Immature natural killer cell (primary cell): ENCODE measurements around the gene BCOR. TPM values are rescaled to one million over a fixed set of nuclear protein-coding genes. Genes with fewer than 3 reads are reported as not detected.
A peak's percentile ranks its signal among the peaks of the same experiment; 100 is the strongest.

ENCODE experiments used
- DNase-seq, 3 donors: peaks; one replicate each; pipeline ENCODE4 v3.0.0; 2022; ENCODE audit warnings: mixed read lengths in 1 of 3
- H3K27ac Mint-ChIP-seq, 6 donors: one replicate each; pipeline ENCODE4 v1.8.0; 2020; ENCODE audit warnings: mixed read lengths in 6 of 6, mild to moderate bottlenecking in 5 of 6, inconsistent platforms in 4 of 6, moderate library complexity in 3 of 6
- H3K27me3 Mint-ChIP-seq, 3 donors: one replicate each; pipeline ENCODE4 v1.8.0; 2020 to 2021; ENCODE audit warnings: low read depth in 3 of 3, mild to moderate bottlenecking in 3 of 3, mixed read lengths in 3 of 3, moderate library complexity in 3 of 3, inconsistent platforms in 1 of 3
- H3K36me3 Mint-ChIP-seq, 3 donors: one replicate each; pipeline ENCODE4 v1.8.0; 2020; ENCODE audit warnings: mixed read lengths in 3 of 3, inconsistent platforms in 2 of 3, mild to moderate bottlenecking in 2 of 3
- H3K4me1 Mint-ChIP-seq, 2 donors: one replicate each; pipeline ENCODE4 v1.8.0; 2020; ENCODE audit warnings: inconsistent platforms in 2 of 2, mild to moderate bottlenecking in 2 of 2, mixed read lengths in 2 of 2, moderate library complexity in 1 of 2
- H3K4me3 Mint-ChIP-seq, 5 donors: one replicate each; pipeline ENCODE4 v1.8.0; 2020; ENCODE audit warnings: mild to moderate bottlenecking in 5 of 5, mixed read lengths in 5 of 5, inconsistent platforms in 3 of 5, moderate library complexity in 3 of 5
- H3K9me3 Mint-ChIP-seq, 6 donors: one replicate each; pipeline ENCODE4 v1.8.0; 2020; ENCODE audit warnings: mild to moderate bottlenecking in 6 of 6, mixed read lengths in 6 of 6, inconsistent platforms in 4 of 6, moderate library complexity in 3 of 6
- polyA plus RNA-seq, 3 donors: library from polyadenylated mRNA; unstranded; fragments of 300-500 nt; fragmentation: Illumina TruSeq; gene quantifications; one replicate each; pipeline ENCODE4 v1.2.3, GENCODE V29; 2021

The BCOR gene
- polyA plus RNA-seq, 3 donors from 2014 or later, result 3.4 to 7.2 TPM; not detected in 1

- H3K27me3 Mint-ChIP-seq, result peaks cover 24 to 42% (median 27%) of the 10 kb centered on the region in 3 donors
These were observed 89.7 kb downstream of the BCOR start for GRCh38 chrX:40007756-40008705.

GRCh38 chrX:40007131-40007755 is 90.5 kb downstream of the BCOR start:
- Mint-ChIP-seq H3K36me3 (no peaks in the 10 kb centered on the region), H3K9me3 (peaks cover 0 to 2% (median 0%) of the 10 kb centered on the region in 6 donors), H3K27ac (no peak overlapping the region), H3K4me3 (peak overlapping the region in 2 of 5 donors; percentile 13 to 31), H3K4me1 (peaks cover 0 to 19% of the 10 kb centered on the region in 2 donors), H3K27me3 (peaks cover 21 to 42% (median 21%) of the 10 kb centered on the region in 3 donors)
- no peak for DNase-seq

More at GRCh38 chrX:40007756-40008705, 89.7 kb downstream of the BCOR start:
- Mint-ChIP-seq H3K4me1 (peaks cover 5 to 22% of the 10 kb centered on the region in 2 donors), H3K9me3 (peaks cover 0 to 2% (median 0%) of the 10 kb centered on the region in 6 donors), H3K4me3 (peak overlapping the region in 3 of 5 donors; percentile 31 to 46 (median 39)), H3K27ac (no peak overlapping the region), H3K36me3 (no peaks in the 10 kb centered on the region)
- DNase-seq, result no peak

GRCh38 chrX:40006106-40007017 is 91.4 kb downstream of the BCOR start:
- DNase-seq, result no peak
- no peak overlapping the region for H3K27ac Mint-ChIP-seq
- H3K4me1 Mint-ChIP-seq, result peaks cover 0 to 16% of the 10 kb centered on the region in 2 donors

GRCh38 chrX:40005292-40006011 is 92.3 kb downstream of the BCOR start:
- no peak for DNase-seq
- H3K4me1 Mint-ChIP-seq, result peaks cover 0 to 16% of the 10 kb centered on the region in 2 donors
- H3K27ac Mint-ChIP-seq, result no peak overlapping the region
- H3K36me3 Mint-ChIP-seq, result peaks cover 0 to 3% (median 0%) of the 10 kb centered on the region in 3 donors
- peak overlapping the region in 2 of 5 donors; percentile 21 to 25 for H3K4me3 Mint-ChIP-seq
- H3K27me3 Mint-ChIP-seq, result peaks cover 21 to 42% (median 22%) of the 10 kb centered on the region in 3 donors
- H3K9me3 Mint-ChIP-seq, result peaks cover 0 to 2% (median 0%) of the 10 kb centered on the region in 6 donors

More at GRCh38 chrX:40006106-40007017, 91.4 kb downstream of the BCOR start:
- H3K9me3 Mint-ChIP-seq, result peaks cover 0 to 2% (median 0%) of the 10 kb centered on the region in 6 donors
- peaks cover 21 to 44% (median 21%) of the 10 kb centered on the region in 3 donors for H3K27me3 Mint-ChIP-seq
- no peaks in the 10 kb centered on the region for H3K36me3 Mint-ChIP-seq
- H3K4me3 Mint-ChIP-seq, result no peak overlapping the region

DNA sequence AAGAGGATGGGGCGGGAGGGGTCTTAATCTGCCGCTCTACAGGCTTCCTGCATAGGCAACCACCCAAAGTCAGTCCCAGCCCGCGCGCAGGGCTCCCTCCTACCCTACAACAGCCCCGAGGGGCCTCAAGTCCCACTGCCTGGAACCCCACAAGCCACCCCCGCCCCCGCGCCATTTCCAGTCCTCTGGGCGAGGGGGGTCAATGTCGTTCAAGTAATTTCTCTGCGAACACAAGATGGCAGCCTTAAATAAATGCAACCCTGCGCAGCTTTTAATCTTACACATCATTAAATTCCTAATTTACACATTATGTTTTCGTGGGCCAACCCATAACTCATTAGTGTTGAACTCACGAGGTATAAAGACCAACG is 92.9 kb downstream of the BCOR start:
- no peak for DNase-seq
- Mint-ChIP-seq H3K4me3 (no peak overlapping the region), H3K4me1 (peaks cover 0 to 12% of the 10 kb centered on the region in 2 donors), H3K9me3 (peaks cover 0 to 2% (median 0%) of the 10 kb centered on the region in 6 donors), H3K27me3 (peaks cover 18 to 38% (median 20%) of the 10 kb centered on the region in 3 donors), H3K36me3 (peaks cover 0 to 3% (median 0%) of the 10 kb centered on the region in 3 donors), H3K27ac (no peak overlapping the region)

DNA sequence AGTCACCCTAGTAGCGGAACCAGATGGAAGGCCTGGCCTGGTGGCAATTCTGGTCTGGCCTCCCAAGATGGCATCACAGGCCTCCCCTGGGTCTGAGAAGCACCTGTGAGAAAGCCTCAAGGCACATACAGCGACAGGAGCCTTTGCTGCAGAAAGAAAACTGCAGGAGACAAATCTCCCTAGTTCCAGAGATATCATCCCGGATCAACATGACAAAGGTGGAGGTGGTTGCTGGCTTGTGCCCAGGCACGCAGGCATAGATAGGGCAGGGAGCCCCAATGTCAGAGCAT is 93.6 kb downstream of the BCOR start:
- H3K4me1 Mint-ChIP-seq, result peaks cover 0 to 7% of the 10 kb centered on the region in 2 donors
- H3K4me3 Mint-ChIP-seq, result no peak overlapping the region
- H3K27me3 Mint-ChIP-seq, result peaks cover 14 to 34% (median 20%) of the 10 kb centered on the region in 3 donors
- H3K27ac Mint-ChIP-seq, result no peak overlapping the region
- peaks cover 0 to 2% (median 0%) of the 10 kb centered on the region in 6 donors for H3K9me3 Mint-ChIP-seq
- H3K36me3 Mint-ChIP-seq, result peaks cover 0 to 3% (median 0%) of the 10 kb centered on the region in 3 donors
- no peak for DNase-seq

- Mint-ChIP-seq H3K27ac (no peak overlapping the region), H3K27me3 (peaks cover 14 to 34% (median 20%) of the 10 kb centered on the region in 3 donors), H3K4me3 (no peak overlapping the region), H3K9me3 (peaks cover 0 to 2% (median 0%) of the 10 kb centered on the region in 6 donors), H3K36me3 (peaks cover 0 to 3% (median 0%) of the 10 kb centered on the region in 3 donors), H3K4me1 (peaks cover 0 to 4% of the 10 kb centered on the region in 2 donors)
- no peak for DNase-seq
These were observed 94.1 kb downstream of the BCOR start for GRCh38 chrX:40003428-40004245.

- H3K27me3 Mint-ChIP-seq, result peaks cover 14 to 34% (median 20%) of the 10 kb centered on the region in 3 donors
- peaks cover 0 to 3% of the 10 kb centered on the region in 2 donors for H3K4me1 Mint-ChIP-seq
- H3K27ac Mint-ChIP-seq, result no peak overlapping the region
- H3K36me3 Mint-ChIP-seq, result peaks cover 0 to 3% (median 0%) of the 10 kb centered on the region in 3 donors
- peaks cover 0 to 2% (median 0%) of the 10 kb centered on the region in 6 donors for H3K9me3 Mint-ChIP-seq
- no peak overlapping the region for H3K4me3 Mint-ChIP-seq
- no peak for DNase-seq
These were observed 94.7 kb downstream of the BCOR start for GRCh38 chrX:40003071-40003427.
